ENCODE results near the gene ACTL10. TPM values are rescaled to one million over a fixed set of nuclear protein-coding genes. Genes with fewer than 3 reads are reported as not detected.
A peak's percentile ranks its signal among the peaks of the same experiment; 100 is the strongest.

The ACTL10 gene
- total and polyA plus RNA-seq, 2 of the 13 experiments (the other 11 are each of a cell fraction or from before 2014, with no cell fraction given): not detected

GRCh38 chr20:33653900-33654596, 12.7 kb upstream of the ACTL10 start (continued):
- TF ChIP-seq TRIM24 (CRISPR knock-in tag; IDR thresholded peaks at IDR 0.05) (no peak), ZEB1 (IDR thresholded peaks at IDR 0.05; ENCODE audit: insufficient replicate concordance, low read depth) (peak; percentile 85), ZNF790 (CRISPR knock-in tag; IDR thresholded peaks at IDR 0.05; ENCODE audit: borderline replicate concordance) (no peak), ZNF224 (CRISPR knock-in tag; IDR thresholded peaks at IDR 0.05) (no peak), HOXA7 (CRISPR knock-in tag; IDR thresholded peaks at IDR 0.05) (no peak), ZBTB8A (CRISPR knock-in tag; IDR thresholded peaks at IDR 0.05; ENCODE audit: borderline replicate concordance, low read depth) (no peak), KDM1A (CRISPR knock-in tag; IDR thresholded peaks at IDR 0.05) (no peak), ZNF639 (CRISPR knock-in tag; conservative IDR thresholded peaks at IDR 0.05) (no peak), ZBTB37 (CRISPR knock-in tag; IDR thresholded peaks at IDR 0.05) (no peak), ZBTB7B (CRISPR knock-in tag; IDR thresholded peaks at IDR 0.05) (no peak), ZNF772 (CRISPR knock-in tag; IDR thresholded peaks at IDR 0.05) (no peak), ZNF34 (CRISPR knock-in tag; IDR thresholded peaks at IDR 0.05; ENCODE audit: borderline replicate concordance) (no peak), ISL2 (CRISPR knock-in tag; IDR thresholded peaks at IDR 0.05) (no peak), HNRNPK (IDR thresholded peaks at IDR 0.05; ENCODE audit: low read depth, low read length, poor library complexity, severe bottlenecking) (no peak), FIP1L1 (IDR thresholded peaks at IDR 0.05; ENCODE audit: borderline replicate concordance, insufficient read depth, low read depth, low read length) (no peak), JDP2 (CRISPR knock-in tag; IDR thresholded peaks at IDR 0.05; ENCODE audit: borderline replicate concordance) (no peak), NR2F2 (IDR thresholded peaks at IDR 0.05; ENCODE audit: borderline replicate concordance, low read depth) (no peak), SRSF4 (IDR thresholded peaks at IDR 0.05; ENCODE audit: low read depth, low read length, poor library complexity, severe bottlenecking) (no peak), CBX2 (IDR thresholded peaks at IDR 0.05; ENCODE audit: low read depth, low read length) (no peak), CBX2 (CRISPR knock-in tag; IDR thresholded peaks at IDR 0.05; ENCODE audit: low read depth) (no peak), RELA (CRISPR knock-in tag; IDR thresholded peaks at IDR 0.05) (no peak), REL (CRISPR knock-in tag; conservative IDR thresholded peaks at IDR 0.05) (0 out of 2 replicates have a peak, but pooled peaks have one; percentile 57), ZNF567 (CRISPR knock-in tag; IDR thresholded peaks at IDR 0.05; ENCODE audit: borderline replicate concordance) (0 out of 2 replicates have a peak, but pooled peaks have one; percentile 38), MAF1 (CRISPR knock-in tag; IDR thresholded peaks at IDR 0.05; ENCODE audit: borderline replicate concordance) (peak; percentile 31; the same call in 1 of the 2 replicates), ZNF18 (CRISPR knock-in tag; IDR thresholded peaks at IDR 0.05; ENCODE audit: insufficient replicate concordance) (no peak), KLF16 (CRISPR knock-in tag; IDR thresholded peaks at IDR 0.05) (no peak), MBNL3 (CRISPR knock-in tag; conservative IDR thresholded peaks at IDR 0.05) (no peak), ZSCAN29 (CRISPR knock-in tag; conservative IDR thresholded peaks at IDR 0.05) (no peak)
